Caki2 (cell line): Measurements from ENCODE around the gene PPP1CA. TPM values are rescaled to one million over a fixed set of nuclear protein-coding genes. Genes with fewer than 3 reads are reported as not detected.
"Not testable (repeated sequence)": the region's sequence is repeated elsewhere in the genome, so short reads cannot be mapped to it uniquely, and the experiment has no call there.

Experiments
- DNase-seq: peaks from one replicate; pipeline ENCODE4 v3.0.0-alpha.2; 2015; ENCODE audit warnings: low read depth
- in situ Hi-C: cut with HindIII; loops from 2 replicates; pipeline ENCODE4 v1.10.0; 2016; ENCODE audit warnings: low sequenced_read_pairs, low pct_unique_long_range_greater_than_20kb, mixed read lengths
- total RNA-seq: library from RNA; depleted of rRNA; stranded (reverse); fragments of >200 nt; shearing (Covaris generic); gene quantifications from 2 replicates; pipeline ENCODE4 v1.2.3, GENCODE V29; 2014; ENCODE audit warnings: low replicate concordance

PPP1CA gene
- total RNA-seq, 1 experiment from 2014 or later: 260 TPM

- no peak for DNase-seq
- in situ Hi-C loops: no loop called here
Observed at GRCh38 chr11:67408437-67409200, 7.0 kb upstream of the PPP1CA start.

- in situ Hi-C loops: no loop called here
- no peak for DNase-seq
Observed at GRCh38 chr11:67407688-67408163, 6.1 kb upstream of the PPP1CA start.

- in situ Hi-C loops: no loop called here
- no peak for DNase-seq
Observed at GRCh38 chr11:67406969-67407687, 5.5 kb upstream of the PPP1CA start.

GRCh38 chr11:67406420-67406968, 4.8 kb upstream of the PPP1CA start:
- in situ Hi-C loops: no loop called here
- DNase-seq: no peak

GRCh38 chr11:67405688-67406339, 4.2 kb upstream of the PPP1CA start:
- in situ Hi-C loops: no loop called here
- no peak for DNase-seq

- no peak for DNase-seq
- in situ Hi-C loops: no loop called here
Observed at GRCh38 chr11:67405196-67405567, 3.5 kb upstream of the PPP1CA start.

GRCh38 chr11:67404515-67405195, 3.0 kb upstream of the PPP1CA start:
- in situ Hi-C loops: no loop called here

GRCh38 chr11:67403085-67403484, 1.4 kb upstream of the PPP1CA start:
- in situ Hi-C loops: not testable (repeated sequence)

More at GRCh38 chr11:67404515-67405195, 3.0 kb upstream of the PPP1CA start:
- no peak for DNase-seq

GRCh38 chr11:67402192-67402839, 658 bp upstream of the PPP1CA start:
- DNase-seq, in situ Hi-C loops: not testable (repeated sequence)

More at GRCh38 chr11:67403085-67403484, 1.4 kb upstream of the PPP1CA start:
- DNase-seq: not testable (repeated sequence)

GRCh38 chr11:67400942-67401494, 640 bp downstream of the PPP1CA start:
- in situ Hi-C loops: no loop called here
- no peak for DNase-seq

GRCh38 chr11:67400251-67400941, 1.3 kb downstream of the PPP1CA start:
- in situ Hi-C loops: no loop called here

GRCh38 chr11:67398661-67399563, 2.7 kb downstream of the PPP1CA start:
- in situ Hi-C loops: no loop called here
- no peak for DNase-seq

More at GRCh38 chr11:67400251-67400941, 1.3 kb downstream of the PPP1CA start:
- no peak for DNase-seq

GRCh38 chr11:67397986-67398660, 3.5 kb downstream of the PPP1CA start:
- in situ Hi-C loops: no loop called here
- DNase-seq: no peak

- no peak for DNase-seq
- in situ Hi-C loops: no loop called here
Observed at GRCh38 chr11:67397536-67397935, 4.1 kb downstream of the PPP1CA start.

- in situ Hi-C loops: no loop called here
- DNase-seq: no peak
Observed at GRCh38 chr11:67396587-67397389, 4.9 kb downstream of the PPP1CA start.
